ENCODE results near the gene CDH19. TPM values are rescaled to one million over a fixed set of nuclear protein-coding genes. Genes with fewer than 3 reads are reported as not detected.
"Not testable (repeated sequence)": the region's sequence is repeated elsewhere in the genome, so short reads cannot be mapped to it uniquely, and the experiment has no call there.

CDH19 gene
- polyA plus RNA-seq, 4 donors = 0.23 to 0.61 (median 0.40) TPM

DNA sequence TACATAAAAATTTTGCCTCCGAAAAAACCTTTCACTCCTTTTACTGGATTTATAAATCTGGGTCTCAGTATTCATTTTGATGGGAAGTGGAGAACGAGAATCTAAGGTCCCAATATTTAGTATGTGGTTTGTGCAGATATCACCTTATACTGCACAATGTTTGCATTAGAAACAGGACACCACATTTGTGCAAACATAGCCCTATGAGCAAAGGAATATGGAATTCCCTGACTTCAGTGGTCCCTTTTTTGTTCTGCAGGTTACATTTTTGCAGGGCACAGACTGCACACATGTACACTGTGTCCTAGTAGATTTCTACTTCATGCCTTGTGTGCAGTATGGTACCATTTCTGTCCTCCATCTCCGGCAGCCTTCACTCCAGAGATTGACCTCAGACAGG, 130.0 kb downstream of the CDH19 start:
- DNase-seq (ENCODE audit: low read depth in 4 of 4, low spot score in 2 of 4) = no peak

DNA sequence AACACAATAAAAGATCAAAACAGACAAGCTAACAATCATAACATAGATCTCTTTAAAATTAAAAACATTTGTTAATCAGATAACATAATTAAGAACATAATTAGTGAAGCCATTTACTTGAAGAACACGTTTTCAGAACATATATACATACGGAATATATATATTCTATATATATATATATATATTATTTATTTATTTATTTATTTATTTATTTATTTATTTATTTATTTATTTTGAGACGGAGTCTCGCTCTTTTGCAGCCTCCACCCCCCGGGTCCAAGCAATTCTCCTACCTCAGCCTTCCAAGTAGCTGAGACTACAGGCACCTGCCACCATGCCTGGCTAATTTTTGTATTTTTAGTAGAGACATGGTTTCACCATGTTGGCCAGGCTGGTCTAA, 137.7 kb downstream of the CDH19 start:
- not testable (repeated sequence) for DNase-seq (ENCODE audit: low read depth in 4 of 4, low spot score in 2 of 4)

DNA sequence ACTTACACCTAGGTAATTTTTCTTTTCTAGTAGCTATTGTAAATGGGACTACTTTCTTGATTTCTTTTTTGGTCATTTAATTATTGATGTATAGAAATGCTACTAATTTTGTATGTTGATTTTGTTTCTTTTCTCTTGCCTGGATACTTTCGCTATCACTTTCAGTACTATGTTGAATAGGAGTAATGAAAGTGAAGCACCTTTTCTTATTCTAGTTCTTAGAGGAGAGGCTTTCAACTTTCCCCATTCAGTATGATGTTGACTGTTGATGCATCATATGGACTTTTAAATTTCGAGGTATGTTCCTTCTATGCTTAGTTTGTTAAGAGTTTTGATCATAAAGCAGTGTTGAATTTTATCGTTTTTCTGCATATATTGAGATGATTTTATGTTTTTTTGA, 142.5 kb downstream of the CDH19 start:
- DNase-seq (ENCODE audit: low read depth in 4 of 4, low spot score in 2 of 4) = no peak

DNA sequence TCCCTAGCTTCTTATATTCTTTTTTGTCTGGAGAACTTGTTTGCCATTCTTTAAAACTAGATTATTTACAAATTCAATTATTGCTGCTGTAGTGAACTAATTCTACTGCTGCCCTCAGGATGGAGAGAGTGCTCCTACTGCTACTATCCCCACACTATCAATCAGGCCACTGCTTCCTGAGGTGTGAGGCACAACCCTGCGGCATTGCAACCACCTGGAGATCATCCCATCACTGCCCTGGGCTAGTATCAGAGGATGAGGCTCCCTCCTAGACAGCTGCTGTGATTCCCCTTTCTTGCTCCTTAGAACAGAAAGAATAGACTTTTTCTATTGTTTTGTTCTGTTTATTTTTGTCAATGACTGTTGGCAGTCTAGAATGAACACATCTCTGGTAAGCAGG, 146.6 kb downstream of the CDH19 start:
- no peak for DNase-seq (ENCODE audit: low read depth in 4 of 4, low spot score in 2 of 4)
